ENCODE results near the gene ADM5.
"Not testable (repeated sequence)": the region's sequence is repeated elsewhere in the genome, so short reads cannot be mapped to it uniquely, and the experiment has no call there.

The ADM5 gene

DNA sequence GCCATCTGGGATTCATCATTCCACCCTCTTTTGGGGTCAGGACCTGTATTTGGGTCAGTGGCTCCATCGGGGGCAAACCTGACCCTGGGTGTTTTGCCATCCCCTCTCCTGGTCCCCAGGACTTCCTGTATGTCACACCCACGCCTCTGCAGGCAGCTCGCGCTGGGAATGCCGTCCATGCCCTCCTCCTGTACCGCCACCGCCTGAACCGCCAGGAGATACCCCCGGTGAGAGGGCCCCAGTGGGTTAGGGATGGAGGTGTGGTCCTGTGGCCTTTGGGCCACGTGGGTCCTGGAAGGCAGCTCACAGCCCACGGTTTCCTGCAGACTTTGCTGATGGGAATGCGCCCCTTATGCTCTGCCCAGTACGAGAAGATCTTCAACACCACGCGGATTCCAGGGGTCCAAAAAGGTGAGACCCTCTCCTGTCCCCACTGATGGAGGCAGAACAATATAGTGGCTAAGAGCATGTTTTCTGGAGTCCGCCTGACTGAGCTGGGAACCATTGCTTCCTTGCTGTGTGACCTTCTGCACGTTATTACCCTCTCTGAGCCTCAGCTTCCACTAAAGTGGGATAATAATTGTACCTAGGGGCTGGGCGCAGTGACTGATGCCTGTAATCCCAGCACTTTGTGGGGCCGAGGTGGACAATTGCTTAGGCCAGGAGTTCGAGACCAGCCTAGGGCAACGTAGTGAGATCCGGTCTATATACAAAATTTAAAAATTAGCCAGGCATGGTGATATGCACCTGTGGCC is 15.7 kb downstream of the ADM5 start:
- DNase-seq = no peak

DNA sequence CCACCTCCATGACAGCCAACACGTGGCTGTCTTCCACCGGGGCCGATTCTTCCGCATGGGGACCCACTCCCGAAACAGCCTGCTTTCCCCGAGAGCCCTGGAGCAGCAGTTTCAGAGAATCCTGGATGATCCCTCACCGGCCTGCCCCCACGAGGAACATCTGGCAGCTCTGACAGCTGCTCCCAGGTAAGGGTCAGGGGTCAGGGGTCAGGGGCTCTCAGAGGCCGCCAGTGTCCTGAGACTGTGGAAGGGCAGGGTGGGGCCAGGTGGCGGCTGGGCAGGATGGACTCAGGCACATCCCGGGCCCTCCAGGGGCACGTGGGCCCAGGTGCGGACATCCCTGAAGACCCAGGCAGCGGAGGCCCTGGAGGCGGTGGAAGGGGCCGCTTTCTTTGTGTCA is 16.5 kb downstream of the ADM5 start:
- DNase-seq = no peak

DNA sequence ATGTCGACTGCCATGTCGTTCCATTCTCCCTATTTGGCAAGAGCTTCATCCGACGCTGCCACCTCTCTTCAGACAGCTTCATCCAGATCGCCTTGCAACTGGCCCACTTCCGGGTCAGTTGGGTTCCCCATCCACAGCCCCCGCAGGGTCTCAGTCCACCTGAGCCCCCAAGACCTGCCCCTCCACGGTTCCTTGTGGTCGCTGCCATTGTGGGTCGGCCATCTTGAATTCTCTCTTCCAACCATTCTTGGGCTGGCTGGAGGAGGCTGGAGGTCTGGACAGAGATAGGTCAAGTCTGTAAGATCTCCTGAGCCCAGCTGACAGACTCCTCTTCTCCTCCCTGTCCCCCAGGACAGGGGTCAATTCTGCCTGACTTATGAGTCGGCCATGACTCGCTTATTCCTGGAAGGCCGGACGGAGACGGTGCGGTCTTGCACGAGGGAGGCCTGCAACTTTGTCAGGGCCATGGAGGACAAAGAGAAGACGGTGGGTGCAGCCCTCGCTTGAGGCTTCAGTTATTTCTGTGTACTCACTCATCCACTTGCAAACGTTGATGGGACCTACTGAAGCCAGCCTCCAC is 21.1 kb downstream of the ADM5 start:
- DNase-seq = peak; percentile 50

DNA sequence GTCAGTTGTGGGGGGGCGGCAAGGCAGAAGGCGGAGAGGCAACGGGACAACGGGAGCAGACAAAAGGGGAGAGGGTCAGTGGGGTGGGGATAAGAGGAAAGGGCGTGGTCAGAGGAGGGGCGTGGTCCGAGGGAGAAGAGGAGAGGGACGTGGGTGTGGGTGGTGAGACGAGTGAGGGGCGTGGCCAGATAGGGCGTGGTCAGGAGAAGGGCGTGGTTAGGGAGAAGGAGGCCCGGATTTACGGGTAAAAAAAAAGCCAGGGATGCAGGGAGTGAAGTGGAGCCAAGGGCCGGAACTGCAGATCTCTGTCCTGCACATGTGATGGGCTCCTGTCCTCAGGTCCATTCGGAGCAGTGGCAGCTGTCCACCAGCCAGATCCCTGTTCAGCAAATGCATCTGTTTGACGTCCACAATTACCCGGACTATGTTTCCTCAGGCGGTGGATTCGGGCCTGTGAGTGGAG is 23.0 kb downstream of the ADM5 start:
- peak; percentile 22 for DNase-seq

DNA sequence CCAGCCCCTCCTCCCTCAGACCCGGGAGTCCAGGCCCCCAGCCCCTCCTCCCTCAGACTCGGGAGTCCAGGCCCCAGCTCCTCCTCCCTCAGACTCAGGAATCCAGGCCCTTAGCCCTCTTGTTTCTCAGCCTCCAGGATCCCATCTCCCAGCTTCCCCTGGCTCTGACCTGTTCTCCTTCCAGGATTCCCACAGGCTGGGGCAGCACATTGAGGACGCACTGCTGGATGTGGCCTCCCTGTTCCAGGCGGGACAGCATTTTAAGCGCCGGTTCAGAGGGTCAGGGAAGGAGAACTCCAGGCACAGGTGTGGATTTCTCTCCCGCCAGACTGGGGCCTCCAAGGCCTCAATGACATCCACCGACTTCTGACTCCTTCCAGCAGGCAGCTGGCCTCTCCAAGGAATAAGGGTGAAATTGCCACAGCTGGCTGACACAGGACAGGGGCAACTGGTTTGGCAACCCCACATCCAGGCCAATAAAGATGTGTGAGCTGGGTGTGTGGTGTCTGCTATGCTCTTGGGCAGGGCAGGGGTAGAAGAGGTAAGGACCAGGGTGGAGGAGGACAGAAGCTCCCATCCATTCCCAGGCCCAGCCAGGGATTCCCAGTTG is 23.9 kb downstream of the ADM5 start:
- DNase-seq = no peak

DNA sequence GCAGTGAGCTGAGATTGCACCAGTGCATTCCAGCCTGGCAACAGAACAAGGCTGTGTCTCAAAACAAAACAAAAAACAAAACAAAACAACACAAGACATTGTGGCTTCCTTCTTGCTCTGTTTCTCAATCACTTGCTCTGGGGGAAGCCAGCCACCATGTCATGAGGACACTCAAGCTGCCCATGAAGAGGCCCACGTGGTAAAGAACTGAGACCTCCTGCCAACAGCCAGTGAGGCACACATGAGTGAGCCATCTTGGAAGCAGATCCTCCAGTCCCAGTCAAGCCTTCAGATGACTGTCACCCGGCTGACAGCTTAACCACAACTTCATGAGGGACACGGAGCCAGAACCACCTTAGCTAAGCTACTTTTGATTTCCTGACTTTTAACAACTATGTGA is 26.8 kb downstream of the ADM5 start:
- DNase-seq = no peak

DNA sequence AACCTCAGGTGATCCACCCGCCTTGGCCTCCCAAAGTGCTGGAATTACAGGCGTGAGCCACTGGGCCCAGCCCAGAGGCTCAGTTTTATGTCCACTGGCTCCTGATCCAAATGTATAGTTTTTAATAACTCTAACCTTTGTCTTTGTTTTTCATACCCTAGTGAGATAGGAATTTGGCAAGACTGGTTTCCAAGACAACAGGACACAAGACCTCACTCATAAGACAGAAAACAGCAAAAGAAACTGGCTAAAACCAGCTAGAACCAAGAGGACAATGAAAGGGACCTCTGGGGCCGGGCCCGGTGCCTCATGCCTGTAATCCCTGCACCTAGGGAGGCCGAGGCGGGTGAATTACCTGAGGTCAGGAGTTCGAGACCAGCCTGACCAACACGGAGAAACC is 29.1 kb downstream of the ADM5 start:
- DNase-seq = peak; percentile 19

DNA sequence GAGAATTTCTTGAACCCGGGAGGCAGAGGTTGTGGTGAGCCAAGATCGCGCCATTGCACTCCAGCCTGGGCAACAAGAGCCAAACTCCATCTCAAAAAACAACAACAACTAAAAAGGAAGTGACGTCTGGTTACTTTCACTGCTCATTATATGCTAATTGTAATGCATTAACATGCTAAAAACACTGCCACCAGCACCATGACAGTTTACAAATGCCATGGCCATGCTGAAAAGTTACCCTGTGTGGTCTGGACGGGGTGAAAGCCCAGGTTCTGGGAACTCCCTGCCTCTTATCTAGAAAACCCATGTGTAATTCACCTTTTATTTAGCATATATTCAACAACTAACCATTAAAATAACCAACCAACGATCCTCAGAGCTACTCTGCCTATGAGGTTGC is 29.6 kb downstream of the ADM5 start:
- DNase-seq = no peak

DNA sequence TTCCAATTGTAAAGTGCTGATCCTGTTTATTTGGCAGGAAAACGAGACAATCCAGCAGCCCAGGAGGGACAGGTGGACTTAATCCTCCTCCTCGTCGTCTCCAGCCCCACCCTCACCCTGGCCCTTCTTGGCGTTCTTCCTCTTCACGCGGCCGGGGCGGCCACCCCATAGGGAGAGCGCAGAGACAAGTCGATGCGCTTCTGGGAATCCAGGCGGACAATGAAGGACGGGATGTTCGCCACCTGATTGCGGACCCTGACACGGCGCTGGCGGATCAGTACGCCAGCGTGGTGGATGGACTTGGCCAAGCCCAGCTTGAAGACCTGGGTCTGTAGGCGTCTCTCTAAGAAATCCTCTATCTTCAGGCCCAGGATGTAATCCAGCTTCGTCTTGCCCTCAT is 30.0 kb downstream of the ADM5 start:
- DNase-seq = not testable (repeated sequence)

DNA sequence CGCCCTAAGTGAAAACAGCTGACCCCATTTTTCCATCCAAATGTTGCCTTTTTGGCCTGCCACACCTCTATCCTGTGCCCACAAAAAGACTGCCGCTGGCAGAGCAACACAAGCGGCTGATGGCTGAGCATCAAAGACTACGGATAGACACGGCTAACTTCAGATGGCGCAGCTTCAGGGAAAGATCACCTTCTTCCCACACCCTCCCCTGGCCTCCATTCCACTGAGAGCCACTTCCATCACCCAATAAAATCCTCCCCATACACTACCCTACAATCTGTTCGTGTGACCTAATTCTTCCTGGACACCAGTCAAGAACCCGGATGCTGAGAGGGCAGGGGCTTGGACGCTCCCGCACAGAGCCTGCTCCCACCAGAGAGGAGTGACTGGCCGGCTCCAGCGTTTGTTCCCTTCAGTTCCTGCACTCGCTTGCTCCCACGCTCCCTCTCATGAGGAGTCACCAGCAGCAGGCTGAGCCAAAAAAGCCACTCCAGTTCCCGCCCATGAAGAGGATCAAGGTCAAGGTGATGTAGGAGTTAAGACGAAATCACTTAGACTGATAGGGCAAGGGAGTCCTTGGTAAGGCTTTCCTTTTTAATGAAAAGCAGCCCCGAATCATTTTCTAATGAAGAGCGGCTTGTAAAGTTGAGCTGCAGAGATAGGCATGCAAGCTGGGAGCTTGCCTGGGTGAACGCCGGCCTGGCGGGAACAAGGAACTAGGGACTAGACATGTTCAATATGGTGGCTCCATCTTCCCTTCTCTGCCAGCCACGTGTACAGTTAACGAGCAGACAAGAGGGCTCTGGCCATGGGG is 38.0 kb downstream of the ADM5 start:
- peak; percentile 26 for DNase-seq

DNA sequence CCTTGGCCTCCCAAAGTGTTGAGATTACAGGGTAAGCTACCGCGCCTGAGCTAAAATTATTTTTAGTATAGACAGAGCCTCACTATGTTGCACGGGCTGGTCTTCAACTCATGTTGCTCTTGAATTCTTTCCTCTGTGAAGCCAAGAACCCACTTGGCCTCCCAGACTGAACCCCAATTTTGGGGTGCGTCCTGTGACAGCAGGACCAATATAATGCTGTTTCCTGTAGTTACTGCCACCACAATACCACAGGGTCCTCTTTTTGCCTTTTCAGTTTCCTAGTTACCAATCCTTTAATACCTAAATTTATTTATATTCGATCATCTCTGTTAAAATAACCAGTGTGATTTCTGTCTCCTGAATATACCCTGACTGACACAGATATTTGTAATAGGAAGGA is 40.8 kb downstream of the ADM5 start:
- DNase-seq = no peak

DNA sequence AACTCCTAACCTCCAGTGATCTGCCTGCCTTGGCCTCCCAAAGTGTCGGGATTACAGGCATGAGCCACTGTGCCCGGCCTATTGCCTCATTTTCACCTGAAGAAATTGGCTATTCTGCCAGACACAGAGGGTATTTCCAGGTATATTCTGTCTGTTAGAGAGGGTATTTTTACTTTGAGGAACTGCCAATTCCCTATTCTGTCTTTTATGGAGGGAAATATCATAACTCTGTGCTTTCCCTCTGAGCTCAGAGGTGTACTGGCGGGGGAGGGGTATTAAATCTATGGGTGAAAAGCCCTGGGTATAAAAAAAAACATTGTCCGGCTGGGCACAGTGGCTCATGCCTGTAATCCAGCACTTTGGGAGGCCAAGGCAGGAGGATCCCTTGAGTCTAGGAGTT is 48.9 kb downstream of the ADM5 start:
- no peak for DNase-seq

DNA sequence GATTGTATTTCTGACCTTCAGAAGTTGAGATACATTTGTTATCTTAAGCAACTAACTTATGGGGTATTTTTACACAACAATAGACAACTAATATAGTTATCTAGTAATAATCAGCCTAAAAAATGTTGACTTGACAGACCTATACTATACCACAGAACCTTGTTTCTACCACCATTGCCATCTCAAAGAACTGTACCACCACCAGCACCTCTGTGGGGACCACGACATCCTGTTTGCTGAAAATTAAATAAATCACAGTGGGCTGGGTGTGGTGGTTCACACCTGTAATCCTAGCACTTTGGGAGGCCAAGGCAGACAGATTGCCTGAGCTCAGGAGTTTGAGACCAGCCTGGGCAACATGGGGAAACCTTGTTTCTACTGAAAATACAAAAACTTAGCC is 49.7 kb downstream of the ADM5 start:
- DNase-seq = no peak

DNA sequence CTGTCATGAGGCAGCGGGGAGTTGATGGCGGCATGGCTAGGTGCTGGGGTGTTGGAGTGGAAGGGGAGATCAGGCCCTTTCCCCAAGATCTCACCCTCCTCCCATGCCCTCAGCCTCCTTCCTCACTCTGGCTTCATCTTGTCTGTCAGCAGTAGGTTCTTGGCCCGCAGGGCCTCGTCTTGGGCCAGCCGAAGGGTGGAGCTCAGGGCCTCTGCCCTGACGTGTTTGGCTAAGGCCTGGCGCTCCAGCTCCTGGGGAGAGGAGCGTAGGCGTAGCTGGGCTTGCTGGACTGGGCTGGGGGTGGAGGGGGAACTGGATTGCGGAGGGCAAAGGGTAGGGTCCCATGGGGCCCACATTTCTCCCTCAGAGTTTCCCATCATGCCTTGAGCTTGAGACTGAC is 50.5 kb downstream of the ADM5 start:
- no peak for DNase-seq

Measured in fibroblast of skin of right biceps (primary cell).